GM20000 (cell line): ENCODE data around the gene ST8SIA1.

ENCODE experiments used
- DNase-seq: peaks from one replicate; pipeline ENCODE4 v3.0.0; 2012; ENCODE audit warnings: low spot score
- TF ChIP-seq, protein P1 (sequence below): IDR thresholded peaks from 2 replicates; pipeline ENCODE4 v1.5.1; 2012; ENCODE audit warnings: mild to moderate bottlenecking, control low read depth; ENCODE audit errors: extremely low read depth, missing control alignments

The ST8SIA1 gene

DNA sequence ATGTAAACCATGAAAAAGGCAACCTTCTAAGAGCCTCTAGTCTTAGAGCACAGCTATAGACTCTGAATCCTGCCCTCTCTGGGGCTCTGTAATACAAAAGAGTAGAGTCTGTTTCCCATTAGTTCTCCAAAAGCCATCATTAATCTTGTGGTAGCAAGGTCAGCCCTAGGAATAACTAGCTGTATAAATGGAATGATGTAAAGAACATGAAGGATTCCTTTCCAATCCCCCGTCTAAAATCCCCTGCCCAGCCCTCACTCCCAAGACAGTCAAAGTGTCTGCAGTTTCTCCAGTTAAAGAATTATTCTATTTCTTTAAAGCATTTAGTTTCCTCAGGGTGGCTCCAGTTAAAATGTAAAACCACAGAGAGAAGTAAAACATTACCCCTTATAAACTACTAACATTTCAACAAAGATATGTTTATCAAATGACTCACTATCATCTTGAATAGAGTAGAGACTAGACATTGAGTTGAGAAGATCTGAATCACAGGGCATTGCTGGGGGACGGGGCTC, 104.2 kb downstream of the ST8SIA1 start:
- no peak for DNase-seq
- TF ChIP-seq, protein P1, sequence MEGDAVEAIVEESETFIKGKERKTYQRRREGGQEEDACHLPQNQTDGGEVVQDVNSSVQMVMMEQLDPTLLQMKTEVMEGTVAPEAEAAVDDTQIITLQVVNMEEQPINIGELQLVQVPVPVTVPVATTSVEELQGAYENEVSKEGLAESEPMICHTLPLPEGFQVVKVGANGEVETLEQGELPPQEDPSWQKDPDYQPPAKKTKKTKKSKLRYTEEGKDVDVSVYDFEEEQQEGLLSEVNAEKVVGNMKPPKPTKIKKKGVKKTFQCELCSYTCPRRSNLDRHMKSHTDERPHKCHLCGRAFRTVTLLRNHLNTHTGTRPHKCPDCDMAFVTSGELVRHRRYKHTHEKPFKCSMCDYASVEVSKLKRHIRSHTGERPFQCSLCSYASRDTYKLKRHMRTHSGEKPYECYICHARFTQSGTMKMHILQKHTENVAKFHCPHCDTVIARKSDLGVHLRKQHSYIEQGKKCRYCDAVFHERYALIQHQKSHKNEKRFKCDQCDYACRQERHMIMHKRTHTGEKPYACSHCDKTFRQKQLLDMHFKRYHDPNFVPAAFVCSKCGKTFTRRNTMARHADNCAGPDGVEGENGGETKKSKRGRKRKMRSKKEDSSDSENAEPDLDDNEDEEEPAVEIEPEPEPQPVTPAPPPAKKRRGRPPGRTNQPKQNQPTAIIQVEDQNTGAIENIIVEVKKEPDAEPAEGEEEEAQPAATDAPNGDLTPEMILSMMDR: no peak

- TF ChIP-seq, protein P1: no peak
- no peak for DNase-seq
These were observed 104.7 kb downstream of the ST8SIA1 start for GRCh38 chr12:22229652-22230279.

DNA sequence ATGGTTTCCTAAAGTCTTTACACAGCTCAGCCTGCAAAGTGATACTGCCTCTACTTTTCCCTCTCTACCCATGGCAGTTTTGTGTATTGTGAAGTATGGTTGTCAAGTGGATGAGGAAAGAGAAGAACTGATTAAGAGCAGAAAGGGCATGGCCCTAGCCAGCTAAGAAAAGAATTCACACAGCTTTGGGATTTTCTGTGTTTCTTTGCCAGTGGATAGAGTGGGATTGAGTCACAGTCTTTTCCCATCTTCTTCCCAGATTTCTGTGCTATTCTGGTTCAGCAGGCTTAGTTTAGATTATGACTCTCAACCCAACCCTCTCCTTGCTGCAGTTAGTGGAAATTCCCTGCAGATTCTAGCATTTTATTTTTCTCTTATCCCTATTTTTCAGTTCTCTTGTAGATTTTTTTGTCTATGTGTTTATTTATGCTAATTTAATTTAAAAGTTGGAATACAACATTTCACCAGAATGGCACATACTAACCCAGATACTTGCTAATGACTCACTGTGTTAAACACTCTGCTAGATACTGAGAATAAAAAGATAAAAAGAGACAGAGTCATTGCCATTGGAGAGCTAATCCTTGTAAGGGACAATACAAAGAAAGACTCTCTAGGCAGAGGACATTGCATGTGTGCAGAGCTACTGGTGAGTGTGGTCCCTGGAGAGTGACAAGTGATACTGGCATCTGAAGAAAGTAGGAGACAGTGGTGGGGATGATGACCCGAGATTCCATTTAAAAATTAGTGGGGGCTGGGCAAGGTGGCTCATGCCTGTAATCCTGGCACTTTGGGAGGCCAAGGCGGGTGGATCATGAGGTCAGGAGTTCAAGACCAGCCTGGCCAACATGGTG, 106.3 kb downstream of the ST8SIA1 start:
- TF ChIP-seq, protein P1: no peak
- DNase-seq: no peak

DNA sequence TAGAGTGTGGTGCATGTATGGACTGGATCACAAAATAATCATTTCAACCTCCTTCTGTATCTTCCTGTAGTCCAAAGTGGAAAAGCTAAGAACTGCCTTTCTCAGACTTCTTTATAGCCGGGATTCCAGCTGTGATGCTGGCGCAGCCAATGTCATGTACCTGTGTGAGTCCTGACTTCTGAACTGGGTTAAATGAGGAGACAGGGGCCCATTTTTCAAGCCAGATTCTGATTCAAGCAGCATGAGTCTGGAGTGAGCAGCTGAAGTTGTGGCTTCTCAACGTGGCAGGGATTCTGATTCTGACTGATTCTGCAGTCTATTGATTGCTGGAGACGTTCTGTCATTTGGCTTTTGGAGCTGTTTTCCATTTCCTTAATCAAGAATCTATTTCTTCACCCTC, 111.2 kb downstream of the ST8SIA1 start:
- no peak for DNase-seq
- TF ChIP-seq, protein P1: no peak

GRCh38 chr12:22217556-22217955, 117.0 kb downstream of the ST8SIA1 start:
- TF ChIP-seq, protein P1: no peak
- no peak for DNase-seq

GRCh38 chr12:22215467-22216253, 118.8 kb downstream of the ST8SIA1 start:
- TF ChIP-seq, protein P1: no peak

More at GRCh38 chr12:22215467-22216253, 118.8 kb downstream of the ST8SIA1 start:
- no peak for DNase-seq
